GM13976 (cell line): ENCODE measurements around the gene LHCGR.
"Not testable (repeated sequence)": the region's sequence is repeated elsewhere in the genome, so short reads cannot be mapped to it uniquely, and the experiment has no call there.

Source experiments
- DNase-seq: peaks from one replicate; pipeline ENCODE4 v3.0.0; 2012; ENCODE audit warnings: low spot score
- in situ Hi-C: fragments of 300-500 bp; cut with MboI; formaldehyde crosslinking; loops from one replicate; pipeline ENCODE4 v1.12.0; 2022; ENCODE audit warnings: low sequenced_read_pairs, mixed read lengths, inconsistent platforms; ENCODE audit not compliant: unreplicated experiment
- TF ChIP-seq, protein P1 (sequence below): IDR thresholded peaks from 2 replicates; pipeline ENCODE4 v1.5.1; 2012; ENCODE audit warnings: borderline replicate concordance, mild to moderate bottlenecking; ENCODE audit not compliant: insufficient read depth; ENCODE audit errors: extremely low read depth, missing control alignments, control extremely low read depth

Gene LHCGR

DNA sequence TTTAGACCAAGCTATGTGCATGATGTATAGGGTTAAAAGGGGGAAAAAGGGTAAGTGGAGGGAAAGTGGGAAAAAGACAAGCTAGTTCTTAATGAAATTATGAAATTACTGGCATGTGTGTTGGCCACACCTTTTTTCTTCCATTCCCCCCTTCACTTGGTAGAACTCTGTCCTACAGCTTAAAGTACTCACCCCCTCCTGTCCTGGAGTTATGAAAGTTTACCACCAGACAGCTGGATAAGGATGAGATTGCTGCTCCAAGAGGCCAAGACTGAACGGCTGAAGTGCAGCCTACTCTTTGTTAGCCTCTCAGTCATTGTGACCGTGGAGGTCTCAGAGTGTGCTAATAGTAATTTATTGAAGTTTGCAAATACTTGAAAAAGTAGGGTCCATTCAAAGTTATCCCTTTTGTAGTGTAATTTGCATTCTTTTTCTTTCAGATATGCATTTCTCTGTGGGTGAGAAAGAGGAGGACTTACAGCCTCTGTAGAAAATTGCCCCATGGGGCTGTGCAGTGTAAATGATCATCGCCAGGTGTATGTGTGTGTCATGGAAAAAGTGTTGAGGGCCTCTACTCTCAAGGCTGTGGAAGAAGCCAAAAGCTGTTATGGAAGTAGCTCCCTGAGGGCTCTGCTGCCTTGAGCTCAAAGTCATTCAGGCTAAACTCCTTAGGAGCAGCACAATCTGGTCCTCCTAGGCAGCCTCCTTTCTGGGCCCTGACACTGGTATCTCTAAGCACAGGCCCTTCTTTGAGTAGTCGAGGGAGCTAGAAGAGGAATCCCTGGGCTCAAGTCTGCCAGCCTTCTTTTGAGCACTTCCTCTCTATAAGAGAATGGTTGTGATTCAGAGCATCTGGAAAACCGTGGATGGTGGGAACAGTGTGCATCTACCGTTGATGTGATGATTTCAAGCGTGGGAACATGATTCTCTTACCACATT is 46.2 kb downstream of the LHCGR start:
- TF ChIP-seq, protein P1, sequence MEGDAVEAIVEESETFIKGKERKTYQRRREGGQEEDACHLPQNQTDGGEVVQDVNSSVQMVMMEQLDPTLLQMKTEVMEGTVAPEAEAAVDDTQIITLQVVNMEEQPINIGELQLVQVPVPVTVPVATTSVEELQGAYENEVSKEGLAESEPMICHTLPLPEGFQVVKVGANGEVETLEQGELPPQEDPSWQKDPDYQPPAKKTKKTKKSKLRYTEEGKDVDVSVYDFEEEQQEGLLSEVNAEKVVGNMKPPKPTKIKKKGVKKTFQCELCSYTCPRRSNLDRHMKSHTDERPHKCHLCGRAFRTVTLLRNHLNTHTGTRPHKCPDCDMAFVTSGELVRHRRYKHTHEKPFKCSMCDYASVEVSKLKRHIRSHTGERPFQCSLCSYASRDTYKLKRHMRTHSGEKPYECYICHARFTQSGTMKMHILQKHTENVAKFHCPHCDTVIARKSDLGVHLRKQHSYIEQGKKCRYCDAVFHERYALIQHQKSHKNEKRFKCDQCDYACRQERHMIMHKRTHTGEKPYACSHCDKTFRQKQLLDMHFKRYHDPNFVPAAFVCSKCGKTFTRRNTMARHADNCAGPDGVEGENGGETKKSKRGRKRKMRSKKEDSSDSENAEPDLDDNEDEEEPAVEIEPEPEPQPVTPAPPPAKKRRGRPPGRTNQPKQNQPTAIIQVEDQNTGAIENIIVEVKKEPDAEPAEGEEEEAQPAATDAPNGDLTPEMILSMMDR = no peak
- no peak for DNase-seq

DNA sequence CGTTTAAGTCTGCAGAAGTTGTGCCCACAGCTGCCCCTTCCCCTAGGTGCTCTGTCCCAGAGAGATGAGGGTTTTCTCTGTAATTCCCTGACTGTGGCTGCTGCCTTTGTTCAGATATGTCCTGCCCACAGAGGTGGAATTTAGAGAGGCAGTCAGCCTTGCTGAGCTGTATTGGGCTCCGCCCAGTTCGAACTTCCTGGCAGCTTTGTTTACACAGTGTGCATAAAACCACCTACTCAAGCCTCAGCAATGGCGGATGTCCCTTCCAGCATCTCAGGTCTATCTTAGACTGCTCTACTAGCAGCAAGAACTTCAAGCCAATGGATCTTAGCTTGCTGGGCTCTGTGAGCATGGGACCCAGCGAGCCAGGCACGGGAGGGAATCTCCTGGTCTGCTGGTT is 48.1 kb downstream of the LHCGR start:
- TF ChIP-seq, protein P1 = no peak
- in situ Hi-C loops = no loop called here
- DNase-seq = no peak

More for the DNA sequence above, 46.2 kb downstream of the LHCGR start:
- in situ Hi-C loops = no loop called here

DNA sequence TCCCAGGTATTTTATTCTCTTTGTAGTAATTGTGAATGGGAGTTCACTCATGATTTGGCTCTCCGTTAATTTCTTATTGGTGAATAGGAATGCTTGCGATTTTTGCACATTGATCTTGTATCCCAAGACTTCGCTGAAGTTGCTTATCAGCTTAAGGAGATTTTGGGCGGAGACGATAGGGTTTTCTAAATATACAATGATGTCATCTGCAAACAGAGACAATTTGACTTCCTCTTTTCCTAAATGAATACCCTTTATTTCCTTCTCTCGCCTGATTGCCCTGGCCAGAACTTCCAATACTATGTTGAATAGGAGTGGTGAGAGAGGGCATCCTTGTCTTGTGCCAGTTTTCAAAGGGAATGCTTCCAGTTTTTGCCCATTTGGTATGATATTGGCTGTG is 51.9 kb downstream of the LHCGR start:
- DNase-seq, in situ Hi-C loops: not testable (repeated sequence)

DNA sequence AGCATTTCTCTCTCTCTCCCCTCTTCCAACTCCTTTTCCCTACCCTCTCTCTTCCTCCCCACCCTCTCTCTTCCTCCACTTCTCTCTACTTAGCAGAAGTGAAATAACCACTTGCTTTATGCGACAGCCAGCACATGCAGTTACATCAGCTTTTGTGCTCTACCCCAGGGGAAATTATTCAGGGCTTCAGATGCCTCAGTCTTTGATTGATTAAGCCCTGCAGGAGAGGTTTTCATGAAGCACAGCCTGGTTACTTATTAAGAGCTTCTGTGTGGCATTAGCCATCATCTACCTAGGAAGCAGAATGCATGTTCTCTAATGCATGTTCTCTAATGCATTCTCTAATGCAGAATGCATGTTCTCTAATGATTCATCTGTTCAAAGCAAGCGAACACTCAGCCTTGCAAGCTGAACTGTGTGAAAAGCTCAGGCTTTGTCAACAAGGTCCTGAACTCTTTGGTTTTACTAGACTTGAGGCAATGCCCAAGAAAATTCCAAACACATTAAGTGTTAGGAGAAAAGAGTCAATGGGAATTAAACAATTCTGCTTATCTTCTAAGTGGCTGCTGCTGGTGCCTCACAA is 56.1 kb downstream of the LHCGR start:
- DNase-seq = no peak
- in situ Hi-C loops = no loop called here
- TF ChIP-seq, protein P1 = no peak

DNA sequence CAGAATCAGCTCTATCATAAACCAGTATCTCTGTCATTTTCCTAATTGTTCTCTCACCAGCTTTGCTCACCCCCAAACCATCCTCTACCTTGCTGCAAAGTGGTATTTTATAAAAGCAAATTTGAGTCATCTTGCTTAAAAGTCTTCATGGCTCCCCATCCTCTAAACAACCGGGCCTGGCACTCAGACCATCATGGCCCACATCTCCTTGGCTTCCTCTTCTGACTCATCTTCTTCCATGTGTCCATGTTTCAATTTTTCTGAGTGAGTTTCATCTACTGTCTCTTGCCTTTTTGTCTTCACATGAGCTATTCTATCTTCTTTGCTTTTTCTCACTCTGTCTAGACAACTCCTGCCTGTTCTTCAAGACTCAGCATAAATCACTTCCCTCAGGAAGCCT is 58.6 kb downstream of the LHCGR start:
- TF ChIP-seq, protein P1 = no peak
- no peak for DNase-seq
- in situ Hi-C loops = no loop called here

DNA sequence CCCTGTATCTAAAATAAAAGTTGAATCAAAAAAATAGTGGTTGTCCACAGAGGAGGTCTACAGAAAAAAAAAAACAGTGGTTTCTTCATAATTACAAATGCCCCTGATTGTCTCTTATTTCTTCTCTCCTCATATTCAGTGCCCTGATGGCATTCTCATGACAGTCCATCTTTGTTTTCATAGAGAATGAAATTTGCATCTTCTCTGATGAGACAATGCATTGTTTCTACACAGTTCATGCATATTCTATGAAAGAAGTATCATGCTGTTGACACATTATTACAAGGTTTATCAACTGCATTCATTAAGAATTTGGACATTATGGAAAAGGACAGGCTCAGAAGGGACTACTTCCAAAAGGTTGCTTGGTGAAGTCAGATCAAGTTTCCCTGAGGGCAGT is 59.5 kb downstream of the LHCGR start:
- in situ Hi-C loops = no loop called here
- TF ChIP-seq, protein P1 = no peak
- DNase-seq = no peak

DNA sequence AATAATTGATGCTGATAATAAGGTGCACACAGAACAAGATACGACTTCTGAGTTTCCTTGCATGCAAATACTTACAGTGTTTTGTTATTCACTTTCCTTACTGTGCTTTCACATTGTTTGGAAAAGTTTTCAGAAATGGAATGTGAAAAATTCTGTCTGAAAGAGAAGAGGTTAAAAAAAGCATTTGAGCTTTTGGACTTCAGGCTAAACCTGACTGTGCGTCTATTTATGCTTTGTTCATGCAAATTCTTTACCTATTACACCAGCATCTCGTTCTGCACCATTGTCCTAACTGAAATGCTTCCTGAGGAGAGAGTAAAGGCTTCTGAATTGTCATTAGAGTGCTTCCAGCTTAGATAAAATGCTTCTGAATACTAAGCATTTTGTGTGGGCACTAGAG is 61.4 kb downstream of the LHCGR start:
- DNase-seq = no peak
- in situ Hi-C loops = no loop called here

More for the DNA sequence above, 61.4 kb downstream of the LHCGR start:
- TF ChIP-seq, protein P1 = no peak
